HG03045 (cell line): Measurements from ENCODE around the gene CCDC172.
"Not testable (repeated sequence)": the region's sequence is repeated elsewhere in the genome, so short reads cannot be mapped to it uniquely, and the experiment has no call there.

Experiments used
- ATAC-seq: cut with Tn5 transposase; IDR thresholded peaks from one replicate; pipeline ENCODE4 v1.9.1; 2021; ENCODE audit warnings: mild to moderate bottlenecking, moderate library complexity; ENCODE audit not compliant: unreplicated experiment

CCDC172 gene

DNA sequence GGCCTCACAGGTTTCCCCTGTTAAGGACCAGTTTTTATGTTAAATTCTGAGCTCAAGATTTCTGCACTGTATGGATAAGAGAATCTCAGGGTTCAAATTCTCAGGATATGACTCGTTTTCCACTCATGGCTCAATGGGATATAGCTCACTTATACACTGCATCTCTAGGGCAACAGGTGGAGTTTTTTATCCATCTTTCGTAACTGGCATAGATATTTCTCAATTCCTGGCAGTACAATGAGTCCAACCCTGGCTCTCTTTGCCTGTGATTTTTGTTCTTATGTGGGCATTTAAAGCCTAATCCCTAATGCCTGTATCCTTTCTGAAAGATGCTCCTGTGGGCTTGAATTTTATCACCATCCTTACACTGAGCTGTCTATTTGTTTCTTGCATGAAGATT is 7.6 kb downstream of the CCDC172 start:
- no peak for ATAC-seq

DNA sequence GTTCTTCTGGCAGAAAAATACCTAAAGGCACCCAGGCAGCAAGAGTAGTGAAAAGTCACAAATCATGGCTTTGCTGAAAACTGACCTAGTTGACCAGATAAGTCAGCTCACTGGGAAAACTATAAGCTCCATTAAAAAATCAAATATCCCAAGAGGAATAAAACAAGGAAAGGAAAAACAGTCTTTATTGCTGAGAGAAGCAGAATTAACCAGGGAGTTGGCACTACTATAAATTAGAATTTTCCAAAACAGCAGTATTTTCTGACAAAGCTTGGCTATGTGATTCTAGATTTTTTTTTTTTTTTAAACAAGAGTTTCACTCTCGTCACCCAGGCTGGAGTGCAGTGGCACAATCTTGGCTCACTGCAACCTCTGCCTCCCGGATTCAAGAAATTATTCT is 12.6 kb downstream of the CCDC172 start:
- no peak for ATAC-seq

GRCh38 chr10:116352125-116352524 is 27.9 kb downstream of the CCDC172 start:
- no peak for ATAC-seq

DNA sequence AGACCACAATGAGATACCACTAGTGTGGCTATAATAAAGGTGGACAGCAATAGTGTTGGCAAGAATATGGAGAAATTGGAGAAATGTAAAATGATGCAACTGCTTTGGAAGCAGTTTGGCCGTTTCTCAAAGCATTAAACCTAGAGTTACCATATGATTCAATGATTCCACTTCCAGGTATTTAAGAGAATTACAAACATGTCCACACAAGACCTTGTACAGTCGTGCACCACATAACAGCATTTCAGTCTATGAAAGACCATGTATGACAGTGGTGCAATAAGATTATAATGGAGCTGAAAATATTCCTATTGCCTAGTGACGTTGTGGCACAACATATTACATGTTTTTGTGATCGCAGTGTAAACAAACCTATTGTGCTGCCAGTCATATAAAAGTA is 29.6 kb downstream of the CCDC172 start:
- ATAC-seq, result no peak

GRCh38 chr10:116355341-116355740 is 31.1 kb downstream of the CCDC172 start:
- no peak for ATAC-seq

- ATAC-seq, result no peak
Measured at GRCh38 chr10:116356833-116357232, 32.6 kb downstream of the CCDC172 start.

- no peak for ATAC-seq
Measured at GRCh38 chr10:116364868-116365267, 40.6 kb downstream of the CCDC172 start.

DNA sequence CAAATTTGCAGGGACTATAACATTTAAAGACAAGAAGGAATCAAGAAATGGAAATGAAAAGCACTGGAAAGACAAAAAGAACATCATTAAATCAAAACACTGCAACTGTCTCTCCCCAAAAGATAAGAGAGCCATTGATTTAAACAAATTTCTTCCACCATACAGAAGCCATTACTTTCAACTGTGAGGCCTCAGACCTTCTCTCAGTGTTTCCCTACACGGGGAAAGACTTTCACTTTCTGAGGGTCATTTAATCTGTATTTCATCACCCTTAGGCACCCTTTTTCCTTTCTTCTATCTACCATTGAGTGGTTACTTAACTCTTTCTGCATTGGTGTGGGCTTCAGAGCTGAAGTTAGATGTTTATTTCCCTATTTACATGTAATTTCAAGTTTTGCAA is 47.5 kb downstream of the CCDC172 start:
- ATAC-seq, result no peak

DNA sequence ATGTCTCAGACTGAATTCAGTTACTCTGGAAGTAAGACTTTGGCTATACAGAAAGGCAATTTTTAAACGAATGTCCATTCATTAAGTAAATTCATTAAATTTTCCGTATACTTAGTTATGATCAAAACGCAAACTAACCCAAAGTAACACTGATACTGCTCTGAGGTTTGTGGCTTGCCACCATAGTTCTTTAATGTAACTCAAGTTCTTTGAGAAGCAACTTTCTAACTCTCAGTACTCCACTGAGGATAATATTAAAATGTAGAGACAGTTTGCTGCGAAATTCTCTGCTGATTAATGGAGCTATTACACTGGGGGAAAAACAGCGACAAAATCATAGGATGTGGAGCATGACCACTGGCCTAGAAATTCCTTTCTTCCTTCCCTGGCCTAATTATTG is 58.0 kb downstream of the CCDC172 start:
- ATAC-seq, result no peak

DNA sequence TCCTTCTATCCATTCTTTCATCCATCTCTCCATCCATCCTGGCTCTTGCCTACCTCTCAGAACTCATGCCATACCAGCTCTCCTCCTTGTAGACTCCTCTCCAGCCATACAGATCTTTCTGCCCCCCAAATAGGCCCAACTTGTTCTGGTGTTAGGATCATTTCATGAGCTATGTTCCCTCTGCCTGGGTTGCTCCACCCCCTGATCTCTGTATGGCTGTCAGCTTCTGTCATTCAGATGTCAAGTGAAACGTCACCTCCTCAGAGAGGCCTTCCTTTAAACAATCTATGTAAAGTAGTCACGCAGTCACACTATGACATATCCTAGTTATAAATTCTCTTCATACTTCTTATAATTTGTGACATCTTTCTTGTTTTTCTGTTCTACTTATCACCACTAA is 61.1 kb downstream of the CCDC172 start:
- ATAC-seq, result no peak

GRCh38 chr10:116385994-116386809 is 62.0 kb downstream of the CCDC172 start:
- ATAC-seq, result no peak

DNA sequence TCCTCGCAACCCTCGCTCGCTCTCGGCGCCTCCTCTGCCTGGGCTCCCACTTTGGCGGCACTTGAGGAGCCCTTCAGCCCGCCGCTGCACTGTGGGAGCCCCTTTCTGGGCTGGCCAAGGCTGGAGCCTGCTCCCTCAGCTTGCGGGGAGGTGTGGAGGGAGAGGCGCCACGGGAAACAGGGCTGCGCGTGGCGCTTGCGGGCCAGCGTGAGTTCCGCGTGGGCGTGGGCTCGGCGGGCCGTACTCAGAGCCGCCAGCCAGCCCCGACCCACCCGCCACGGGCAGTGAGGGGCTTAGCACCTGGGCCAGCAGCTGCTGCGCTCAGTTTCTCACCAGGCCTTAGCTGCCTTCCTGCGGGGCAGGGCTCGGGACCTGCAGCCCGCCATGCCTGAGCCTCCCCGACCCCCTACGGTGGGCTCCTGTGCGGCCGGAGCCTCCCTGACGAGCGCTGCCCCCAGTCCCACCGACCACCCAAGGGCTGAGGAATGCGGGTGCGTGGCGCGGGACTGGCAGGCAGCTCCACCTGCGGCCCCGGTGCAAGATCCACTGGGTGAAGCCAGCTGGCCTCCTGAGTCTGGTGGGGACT is 69.1 kb downstream of the CCDC172 start:
- ATAC-seq, result not testable (repeated sequence)

DNA sequence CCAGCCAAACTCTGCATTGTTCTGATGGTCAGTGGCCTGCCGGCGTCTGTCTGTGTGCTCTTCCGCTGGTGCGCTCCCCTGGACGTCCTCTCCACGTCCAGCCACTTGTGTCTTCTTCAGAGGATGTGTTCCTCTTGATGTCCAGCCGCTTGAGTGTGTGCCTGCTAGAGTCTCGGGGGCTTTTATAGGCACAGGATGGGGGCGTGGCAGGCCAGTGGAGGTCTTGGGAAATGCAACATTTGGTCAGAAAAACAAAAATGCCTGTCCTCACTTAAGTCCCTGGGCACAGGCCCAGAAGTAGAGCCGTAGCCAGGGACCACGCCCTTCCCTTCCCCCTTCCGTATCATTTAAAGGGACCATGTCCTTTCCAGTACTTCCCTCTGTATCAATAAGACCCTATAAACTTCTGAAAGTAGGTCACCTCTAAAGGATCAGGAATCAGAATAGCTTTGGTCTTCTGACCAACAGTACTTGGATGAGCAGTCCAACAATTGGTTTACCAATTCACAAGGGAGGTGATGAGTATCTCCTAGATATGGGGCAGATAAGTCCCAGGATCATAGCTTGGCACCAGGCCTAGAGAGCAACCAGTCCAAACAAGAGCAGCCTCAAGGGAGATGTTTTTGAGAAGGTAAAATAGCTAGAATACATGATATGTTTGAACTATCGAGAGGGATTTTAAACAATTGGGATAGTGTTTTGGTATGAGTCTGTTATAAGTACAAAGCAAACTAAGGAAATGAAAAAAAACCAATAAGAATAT is 71.2 kb downstream of the CCDC172 start:
- ATAC-seq, result no peak

DNA sequence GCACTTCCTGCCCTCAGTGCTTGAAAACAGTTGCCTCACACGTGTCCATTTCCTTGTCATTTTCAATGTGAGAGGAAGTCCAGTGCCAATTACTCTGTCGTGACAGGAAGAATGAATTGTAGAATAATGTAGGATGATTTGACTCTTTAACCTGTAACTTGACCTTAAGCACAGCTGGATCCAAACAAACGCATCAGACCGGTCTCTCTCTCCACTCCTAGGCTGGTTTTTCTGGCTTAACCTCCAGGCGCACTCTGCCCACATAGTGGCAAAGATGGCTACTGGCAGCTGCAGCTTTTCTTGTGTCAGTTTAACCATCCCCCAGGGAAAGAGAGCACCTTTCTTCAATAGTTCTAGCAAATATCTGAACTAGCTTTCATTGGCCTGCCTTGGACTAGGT is 74.0 kb downstream of the CCDC172 start:
- ATAC-seq, result no peak

GRCh38 chr10:116402858-116403257 is 78.6 kb downstream of the CCDC172 start:
- no peak for ATAC-seq

DNA sequence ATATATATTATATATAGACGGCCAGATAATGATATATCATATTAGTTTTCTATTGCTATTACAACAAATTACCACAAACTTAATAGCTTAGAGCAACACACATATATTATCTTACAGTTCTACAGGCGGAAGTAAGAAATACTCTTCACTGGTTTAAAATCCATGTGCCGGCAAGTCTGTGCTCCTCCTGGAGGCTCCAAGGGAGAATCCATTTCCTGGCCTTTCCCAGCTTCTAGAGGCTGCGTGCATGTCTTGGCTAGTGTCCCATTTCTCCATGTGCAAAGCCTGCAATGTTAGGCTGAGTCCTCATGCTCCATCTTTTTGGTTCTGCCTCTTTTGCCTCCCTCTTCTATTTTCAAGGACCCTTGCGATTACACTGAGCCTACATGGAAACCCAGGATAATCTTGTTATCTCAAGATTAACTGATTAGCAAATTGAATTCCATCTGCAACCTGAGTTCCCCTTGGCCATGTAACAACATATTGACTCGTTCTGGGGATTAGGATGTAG is 79.5 kb downstream of the CCDC172 start:
- ATAC-seq, result no peak

- no peak for ATAC-seq
Measured at GRCh38 chr10:116408719-116409118, 84.5 kb downstream of the CCDC172 start.

DNA sequence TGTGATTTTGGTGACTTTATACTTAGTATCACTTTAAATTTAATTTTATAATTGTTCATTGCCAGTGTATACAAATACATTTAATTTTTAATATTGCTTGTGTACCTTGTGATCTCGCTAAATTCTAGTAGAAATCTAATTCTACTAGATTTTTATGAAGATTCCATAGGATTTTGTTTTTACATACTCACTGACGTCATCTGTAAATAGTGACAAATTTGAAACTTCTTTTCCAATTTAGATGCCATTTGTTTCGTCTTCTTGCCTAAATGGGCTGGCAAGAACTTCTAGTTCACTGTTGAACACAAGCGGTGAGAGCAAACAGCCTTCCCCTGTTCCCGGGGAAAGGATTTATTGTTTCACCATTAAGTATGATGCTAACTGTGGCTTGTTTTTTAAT is 86.1 kb downstream of the CCDC172 start:
- ATAC-seq, result no peak

GRCh38 chr10:116417821-116418220 is 93.6 kb downstream of the CCDC172 start:
- ATAC-seq, result no peak

GRCh38 chr10:116418389-116418788 is 94.1 kb downstream of the CCDC172 start:
- ATAC-seq, result no peak

DNA sequence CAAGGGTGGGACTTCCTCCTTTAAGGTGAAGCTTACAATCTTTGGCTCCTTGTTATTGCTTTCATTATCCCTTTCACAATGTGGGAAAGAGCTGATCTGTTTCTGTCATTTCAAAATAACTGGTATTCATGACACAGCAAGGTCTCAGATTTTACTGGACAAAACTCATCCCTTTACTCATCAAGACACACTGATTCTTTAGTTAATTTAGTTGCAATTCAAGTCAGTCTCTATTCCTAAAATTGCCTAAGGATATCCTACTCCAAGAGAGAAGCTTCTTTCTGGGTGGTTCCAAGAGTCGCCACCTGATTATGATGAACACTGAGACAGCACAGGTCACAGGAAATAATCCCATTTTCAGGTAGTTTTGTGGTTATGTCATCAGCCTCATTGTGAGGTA is 97.6 kb downstream of the CCDC172 start:
- no peak for ATAC-seq

DNA sequence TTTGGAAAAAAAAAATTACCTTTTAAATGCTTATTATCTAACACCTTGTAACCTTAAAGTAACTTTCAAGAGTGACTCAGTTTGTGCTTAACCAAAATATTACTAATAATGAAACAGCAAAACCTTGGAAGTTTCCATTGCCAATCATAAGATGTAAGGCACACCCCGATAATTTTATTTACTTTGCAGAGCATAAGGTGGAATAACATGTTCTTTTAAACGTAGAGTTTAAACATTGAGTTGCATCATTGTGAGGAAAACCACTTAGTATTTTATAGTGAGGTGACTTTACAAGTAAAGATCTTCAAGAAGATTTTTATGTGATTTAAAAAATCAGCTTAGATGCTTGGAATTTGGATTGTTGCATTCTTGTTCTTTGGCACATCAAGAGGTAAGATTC is 103.4 kb downstream of the CCDC172 start, which contains the start of gene PNLIPRP3:
TSS of gene PNLIPRP3 (plus strand) at position 177 of the 400 bp plus-strand sequence. CDS start at position 343, 166 bp downstream.
- ATAC-seq, result no peak
